ENCODE measurements around the gene CBX4. TPM values are rescaled to one million over a fixed set of nuclear protein-coding genes. Genes with fewer than 3 reads are reported as not detected.

CBX4 gene
- total and polyA plus RNA-seq, 12 donors = 9.4 to 38.2 (median 24.6) TPM

- no peak for ATAC-seq
- Histone ChIP-seq H3K27me3 (peaks cover 0 to 76% (median 47%) of the 10 kb centered on the region in 7 donors), H3K9me3 (no peaks in the 10 kb centered on the region), H3K27ac (no peak overlapping the region), H3K4me3 (no peak overlapping the region), H3K36me3 (no peaks in the 10 kb centered on the region), H3K4me1 (peaks cover 0 to 5% (median 0%) of the 10 kb centered on the region in 9 donors)
- intact Hi-C loops (cut with DNase I) = loop anchor here in 1 of 10 donors (10.0 kb wide), 1 partner anchor 88 kb away; no protein-coding TSS in a partner anchor
- TF ChIP-seq CTCF (IDR thresholded peaks at IDR 0.05) = no peak
- 77 to 79% methylated on average over 11 of the region's 11 CpGs for WGBS, 2 donors
- no peak for DNase-seq
These were observed 27.7 kb upstream of the CBX4 start for GRCh38 chr17:79866791-79867518.

- Histone ChIP-seq H3K4me3 (no peak overlapping the region), H3K4me1 (peaks cover 0 to 5% (median 0%) of the 10 kb centered on the region in 9 donors), H3K9me3 (no peaks in the 10 kb centered on the region), H3K27me3 (peaks cover 0 to 79% (median 56%) of the 10 kb centered on the region in 7 donors), H3K27ac (no peak overlapping the region), H3K36me3 (no peaks in the 10 kb centered on the region)
- 48 to 59% methylated on average over 18 of the region's 18 CpGs for WGBS, 2 donors
- intact Hi-C loops (cut with DNase I) = loop anchor here in 1 of 10 donors (10.0 kb wide), 1 partner anchor 89 kb away; no protein-coding TSS in a partner anchor
- TF ChIP-seq CTCF (IDR thresholded peaks at IDR 0.05) = no peak
- DNase-seq (no peak), ATAC-seq (peak in 2 of 8 donors; percentile 17 to 44)
These were observed 26.3 kb upstream of the CBX4 start for GRCh38 chr17:79865351-79866210.

- Histone ChIP-seq H3K27me3 (peaks cover 0 to 79% (median 57%) of the 10 kb centered on the region in 7 donors), H3K36me3 (no peaks in the 10 kb centered on the region), H3K27ac (no peak overlapping the region), H3K9me3 (no peaks in the 10 kb centered on the region), H3K4me3 (no peak overlapping the region), H3K4me1 (peaks cover 0 to 5% (median 0%) of the 10 kb centered on the region in 9 donors)
- DNase-seq (no peak), ATAC-seq (no peak)
- intact Hi-C loops (cut with DNase I) = loop anchor here in 1 of 10 donors (10.0 kb wide), 1 partner anchor 90 kb away; no protein-coding TSS in a partner anchor
- TF ChIP-seq CTCF (IDR thresholded peaks at IDR 0.05) = no peak
- WGBS, 2 donors = 63 to 79% methylated on average over 20 of the region's 20 CpGs
These were observed 25.5 kb upstream of the CBX4 start for GRCh38 chr17:79864617-79865250.

DNA sequence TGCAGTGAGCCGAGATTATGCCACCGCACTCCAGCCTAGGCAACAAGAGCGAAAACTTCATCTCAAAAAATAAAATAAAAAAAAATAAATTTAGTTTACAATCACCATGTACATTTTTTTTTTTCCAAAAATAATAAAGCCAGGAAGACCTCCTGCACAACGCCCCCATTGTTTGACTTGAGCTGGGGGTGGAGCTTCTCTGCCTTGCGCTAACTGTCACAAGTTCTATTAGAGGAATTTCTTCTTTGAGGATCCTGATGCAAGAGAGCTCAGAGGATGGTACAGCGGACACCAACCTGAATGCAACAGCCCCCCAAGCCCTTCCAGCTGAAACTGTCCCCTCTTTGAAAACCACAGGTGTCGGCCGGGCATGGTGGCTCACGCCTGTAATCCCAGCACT lies 24.9 kb upstream of the CBX4 start:
- TF ChIP-seq CTCF (IDR thresholded peaks at IDR 0.05) = no peak
- H3K4me3 ChIP-seq = no peak overlapping the region
- no peak for ATAC-seq
- H3K27ac ChIP-seq = no peak overlapping the region
- H3K27me3 ChIP-seq = peaks cover 0 to 79% (median 61%) of the 10 kb centered on the region in 7 donors
- DNase-seq = no peak
- no peaks in the 10 kb centered on the region for H3K36me3 ChIP-seq
- intact Hi-C loops (cut with DNase I) = loop anchor here in 1 of 10 donors (10.0 kb wide), 1 partner anchor 91 kb away; no protein-coding TSS in a partner anchor
- peaks cover 0 to 5% (median 0%) of the 10 kb centered on the region in 9 donors for H3K4me1 ChIP-seq
- WGBS, 2 donors = 83 to 86% methylated on average over 9 of the region's 9 CpGs
- no peaks in the 10 kb centered on the region for H3K9me3 ChIP-seq
